ENCODE measurements around the gene SORCS2. TPM values are rescaled to one million over a fixed set of nuclear protein-coding genes. Genes with fewer than 3 reads are reported as not detected.
A peak's percentile ranks its signal among the peaks of the same experiment; 100 is the strongest.

Gene SORCS2
- total and polyA plus RNA-seq, 4 donors, result 2.2 to 7.7 (median 2.5) TPM

GRCh38 chr4:7428261-7429068 is 236.1 kb downstream of the SORCS2 start:
- H3K27me3 ChIP-seq (ENCODE audit: control insufficient read depth in 3 of 3, insufficient read depth in 3 of 3, low read length in 2 of 3), result no peaks in the 10 kb centered on the region
- no peaks in the 10 kb centered on the region for H3K36me3 ChIP-seq (ENCODE audit: control insufficient read depth in 4 of 4, insufficient read depth in 4 of 4, low read length in 4 of 4)
- peaks cover 0 to 2% (median 0%) of the 10 kb centered on the region in 5 donors for H3K4me1 ChIP-seq (ENCODE audit: control insufficient read depth in 5 of 5, insufficient read depth in 5 of 5, low read length in 5 of 5)
- H3K9ac ChIP-seq (ENCODE audit: insufficient read depth in 1 of 2, low read length in 2 of 2), result no peak overlapping the region
- H3K9me3 ChIP-seq (ENCODE audit: control insufficient read depth in 4 of 4, insufficient read depth in 3 of 4, low read length in 3 of 4), result no peaks in the 10 kb centered on the region
- DNase-seq (peak in 1 of 3 donors; percentile 13), ATAC-seq (ENCODE audit: insufficient read depth, low FRiP score) (no peak)
- WGBS, 2 donors, result 81% methylated on average over 16 of the region's 16 CpGs
- no peak overlapping the region for H3K27ac ChIP-seq (ENCODE audit: low read depth in 1 of 2, low read length in 1 of 2)
- TF ChIP-seq CTCF (IDR thresholded peaks at IDR 0.05; ENCODE audit: control extremely low read depth, extremely low read depth), result no peak
- H3K4me3 ChIP-seq, result no peak overlapping the region

GRCh38 chr4:7429069-7429416 is 236.7 kb downstream of the SORCS2 start:
- Histone ChIP-seq H3K27me3 (ENCODE audit: control insufficient read depth in 3 of 3, insufficient read depth in 3 of 3, low read length in 2 of 3) (no peaks in the 10 kb centered on the region), H3K9me3 (ENCODE audit: control insufficient read depth in 4 of 4, insufficient read depth in 3 of 4, low read length in 3 of 4) (no peaks in the 10 kb centered on the region), H3K4me1 (ENCODE audit: control insufficient read depth in 5 of 5, insufficient read depth in 5 of 5, low read length in 5 of 5) (peaks cover 0 to 2% (median 0%) of the 10 kb centered on the region in 5 donors), H3K27ac (ENCODE audit: low read depth in 1 of 2, low read length in 1 of 2) (no peak overlapping the region), H3K4me3 (no peak overlapping the region), H3K36me3 (ENCODE audit: control insufficient read depth in 4 of 4, insufficient read depth in 4 of 4, low read length in 4 of 4) (no peaks in the 10 kb centered on the region), H3K9ac (ENCODE audit: insufficient read depth in 1 of 2, low read length in 2 of 2) (no peak overlapping the region)
- 82 to 87% methylated on average over 9 of the region's 9 CpGs for WGBS, 2 donors
- DNase-seq, result peak in 1 of 3 donors; percentile 3
- no peak for ATAC-seq (ENCODE audit: insufficient read depth, low FRiP score)
- TF ChIP-seq CTCF (IDR thresholded peaks at IDR 0.05; ENCODE audit: control extremely low read depth, extremely low read depth), result no peak

DNA sequence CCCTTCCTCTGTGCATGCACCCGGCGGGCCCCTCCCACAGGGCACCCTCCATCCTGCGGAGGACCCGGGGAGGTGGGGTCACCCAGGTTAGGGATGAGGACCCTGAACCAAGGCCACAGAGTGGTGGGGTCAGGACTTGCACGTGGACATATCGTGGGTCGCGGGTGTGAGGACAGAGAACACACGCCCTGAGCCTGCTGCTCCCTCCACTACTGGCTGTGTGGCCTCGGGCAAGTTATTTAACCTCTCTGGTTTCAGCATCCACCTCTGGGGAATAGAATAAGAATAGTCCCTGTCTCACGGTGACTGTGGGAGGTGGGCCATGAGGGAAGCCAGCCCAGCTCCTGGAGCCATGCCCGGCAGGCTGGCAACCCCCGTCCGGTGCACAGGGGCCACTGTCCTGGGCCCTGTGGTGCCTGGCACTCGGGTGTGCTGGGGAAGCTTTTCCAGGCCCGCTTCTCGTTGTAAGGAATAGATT is 237.3 kb downstream of the SORCS2 start:
- no peak for ATAC-seq (ENCODE audit: insufficient read depth, low FRiP score)
- DNase-seq, result no peak
- WGBS, 2 donors, result 76 to 81% methylated on average over 17 of the region's 17 CpGs
- peaks cover 0 to 2% (median 0%) of the 10 kb centered on the region in 5 donors for H3K4me1 ChIP-seq (ENCODE audit: control insufficient read depth in 5 of 5, insufficient read depth in 5 of 5, low read length in 5 of 5)
- H3K4me3 ChIP-seq, result no peak overlapping the region
- no peak for TF ChIP-seq CTCF (IDR thresholded peaks at IDR 0.05; ENCODE audit: control extremely low read depth, extremely low read depth)
- no peaks in the 10 kb centered on the region for H3K36me3 ChIP-seq (ENCODE audit: control insufficient read depth in 4 of 4, insufficient read depth in 4 of 4, low read length in 4 of 4)
- no peak overlapping the region for H3K9ac ChIP-seq (ENCODE audit: insufficient read depth in 1 of 2, low read length in 2 of 2)
- no peaks in the 10 kb centered on the region for H3K9me3 ChIP-seq (ENCODE audit: control insufficient read depth in 4 of 4, insufficient read depth in 3 of 4, low read length in 3 of 4)
- no peak overlapping the region for H3K27ac ChIP-seq (ENCODE audit: low read depth in 1 of 2, low read length in 1 of 2)
- H3K27me3 ChIP-seq (ENCODE audit: control insufficient read depth in 3 of 3, insufficient read depth in 3 of 3, low read length in 2 of 3), result no peaks in the 10 kb centered on the region
